Right lobe of liver (tissue), 6 donors: Measurements from ENCODE around the gene NFATC4. TPM values are rescaled to one million over a fixed set of nuclear protein-coding genes. Genes with fewer than 3 reads are reported as not detected.

Experiments
- ATAC-seq, 4 donors: fragments of 200-7000 bp; cut with Tn5 transposase; one replicate each; pipeline ENCODE4 v1.9.1; 2020; ENCODE audit warnings: mild to moderate bottlenecking in 4 of 4, moderate library complexity in 4 of 4
- DNase-seq, 3 donors: peaks; one replicate each; pipeline ENCODE4 v3.0.0-alpha.2; 2020
- H3K27ac ChIP-seq, 3 donors: fragments of 200-600 bp; one replicate each; pipeline ENCODE4 v1.8.0; 2022
- H3K27me3 ChIP-seq, 2 donors: fragments of 200-600 bp; one replicate each; pipeline ENCODE4 v1.8.0; 2022
- H3K36me3 ChIP-seq, 4 donors: fragments of 200-600 bp; sonication (generic) in 1 of 4; one replicate each; pipeline versions ENCODE4 v1.5.1 to v1.8.0; 2017 to 2022; ENCODE audit warnings: control low read depth in 1 of 4
- H3K4me1 ChIP-seq, 4 donors: fragments of 200-600 bp; sonication (generic) in 1 of 4; one replicate each; pipeline versions ENCODE4 v1.5.1 to v1.8.0; 2017 to 2022; ENCODE audit warnings: control low read depth in 1 of 4
- H3K4me3 ChIP-seq, 3 donors: fragments of 200-600 bp; one replicate each; pipeline ENCODE4 v1.8.0; 2022
- H3K9me3 ChIP-seq, 4 donors: fragments of 200-600 bp; sonication (generic) in 1 of 4; one replicate each; pipeline versions ENCODE4 v1.5.1 to v1.8.0; 2017 to 2022; ENCODE audit warnings: control low read depth in 1 of 4
- POLR2A ChIP-seq: fragments of 450-650 bp; IDR thresholded peaks from one replicate; pipeline ENCODE4 v1.6.1; 2017; ENCODE audit warnings: antibody characterized with exemption, mild to moderate bottlenecking
- WGBS: methylation state at CpG from one replicate; pipeline ENCODE4 v1.1.6; 2018; ENCODE audit warnings: low coverage, low lambda C conversion rate; ENCODE audit not compliant: insufficient coverage; ENCODE audit errors: missing lambda C conversion rate; 5-methylcytosine and 5-hydroxymethylcytosine counted together
- intact Hi-C, 2 donors: fragments of 100-400 bp; cut with DNase I; formaldehyde crosslinking; loops; one replicate each; pipeline versions ENCODE4 v1.11.2 to v1.14.1; 2022
- total RNA-seq, 6 experiments: library from RNA; depleted of rRNA in 2 of 6; stranded (reverse); fragments of >200 nt in 2 of 6; fragmentation: NEBNext Ultra II Directional in 3 of 6; extraction: Animal tissue kit (Norgen Biotek cat#: 25700) in 3 of 6; gene quantifications; one replicate each; pipeline versions ENCODE4 v1.1.0 to v1.2.4, GENCODE V29; 2016 to 2023
- TF ChIP-seq, protein P1 (sequence below), 4 donors: fragments of 200-600 bp in 3 of 4; fragments of 450-650 bp in 1 of 4; IDR thresholded peaks; one replicate each; pipeline versions ENCODE4 v1.5.1 to v1.8.0; 2016 to 2022; ENCODE audit warnings: antibody characterized with exemption in 4 of 4, mild to moderate bottlenecking in 2 of 4
- donor health status: DM: no; HTN: yes; CAD: no.
- donor health status: DM: no; HTN: no; CAD: no.
- donor health status: DM: no; HTN: no; CAD: no.
- donor health status: DM: no; HTN: yes; CAD: no.
- donor health status: DM: no; HTN: yes; CAD: no.

The NFATC4 gene
- total RNA-seq, 6 experiments from 2014 or later, result 1.0 to 3.7 (median 2.0) TPM

DNA sequence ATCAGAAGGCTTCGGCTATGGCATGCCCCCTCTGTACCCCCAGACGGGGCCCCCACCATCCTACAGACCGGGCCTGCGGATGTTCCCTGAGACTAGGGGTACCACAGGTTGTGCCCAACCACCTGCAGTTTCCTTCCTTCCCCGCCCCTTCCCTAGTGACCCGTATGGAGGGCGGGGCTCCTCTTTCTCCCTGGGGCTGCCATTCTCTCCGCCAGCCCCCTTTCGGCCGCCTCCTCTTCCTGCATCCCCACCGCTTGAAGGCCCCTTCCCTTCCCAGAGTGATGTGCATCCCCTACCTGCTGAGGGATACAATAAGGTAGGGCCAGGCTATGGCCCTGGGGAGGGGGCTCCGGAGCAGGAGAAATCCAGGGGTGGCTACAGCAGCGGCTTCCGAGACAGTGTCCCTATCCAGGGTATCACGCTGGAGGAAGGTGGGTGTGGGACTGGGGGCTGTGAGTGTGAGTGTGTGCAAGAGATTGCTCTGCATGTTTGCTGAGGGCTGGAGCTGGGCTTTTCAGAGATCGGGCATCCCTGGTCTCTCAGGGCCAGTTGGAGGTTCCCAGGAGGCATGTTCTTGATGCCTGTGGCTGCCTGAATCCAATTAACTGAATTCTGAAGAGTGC lies 8.6 kb downstream of the NFATC4 start:
- intact Hi-C loops, result no loop called here
- DNase-seq, result no peak
- H3K9me3 ChIP-seq, result no peaks in the 10 kb centered on the region
- TF ChIP-seq, protein P1, sequence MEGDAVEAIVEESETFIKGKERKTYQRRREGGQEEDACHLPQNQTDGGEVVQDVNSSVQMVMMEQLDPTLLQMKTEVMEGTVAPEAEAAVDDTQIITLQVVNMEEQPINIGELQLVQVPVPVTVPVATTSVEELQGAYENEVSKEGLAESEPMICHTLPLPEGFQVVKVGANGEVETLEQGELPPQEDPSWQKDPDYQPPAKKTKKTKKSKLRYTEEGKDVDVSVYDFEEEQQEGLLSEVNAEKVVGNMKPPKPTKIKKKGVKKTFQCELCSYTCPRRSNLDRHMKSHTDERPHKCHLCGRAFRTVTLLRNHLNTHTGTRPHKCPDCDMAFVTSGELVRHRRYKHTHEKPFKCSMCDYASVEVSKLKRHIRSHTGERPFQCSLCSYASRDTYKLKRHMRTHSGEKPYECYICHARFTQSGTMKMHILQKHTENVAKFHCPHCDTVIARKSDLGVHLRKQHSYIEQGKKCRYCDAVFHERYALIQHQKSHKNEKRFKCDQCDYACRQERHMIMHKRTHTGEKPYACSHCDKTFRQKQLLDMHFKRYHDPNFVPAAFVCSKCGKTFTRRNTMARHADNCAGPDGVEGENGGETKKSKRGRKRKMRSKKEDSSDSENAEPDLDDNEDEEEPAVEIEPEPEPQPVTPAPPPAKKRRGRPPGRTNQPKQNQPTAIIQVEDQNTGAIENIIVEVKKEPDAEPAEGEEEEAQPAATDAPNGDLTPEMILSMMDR (IDR thresholded peaks at IDR 0.05), result no peak
- no peak for TF ChIP-seq POLR2A
- ATAC-seq, result no peak
- H3K4me3 ChIP-seq, result no peak overlapping the region
- H3K27ac ChIP-seq, result no peak overlapping the region
- WGBS, result 68% methylated on average over 9 of the region's 16 CpGs
- H3K36me3 ChIP-seq, result no peaks in the 10 kb centered on the region
- H3K27me3 ChIP-seq, result no peaks in the 10 kb centered on the region
- no peaks in the 10 kb centered on the region for H3K4me1 ChIP-seq

DNA sequence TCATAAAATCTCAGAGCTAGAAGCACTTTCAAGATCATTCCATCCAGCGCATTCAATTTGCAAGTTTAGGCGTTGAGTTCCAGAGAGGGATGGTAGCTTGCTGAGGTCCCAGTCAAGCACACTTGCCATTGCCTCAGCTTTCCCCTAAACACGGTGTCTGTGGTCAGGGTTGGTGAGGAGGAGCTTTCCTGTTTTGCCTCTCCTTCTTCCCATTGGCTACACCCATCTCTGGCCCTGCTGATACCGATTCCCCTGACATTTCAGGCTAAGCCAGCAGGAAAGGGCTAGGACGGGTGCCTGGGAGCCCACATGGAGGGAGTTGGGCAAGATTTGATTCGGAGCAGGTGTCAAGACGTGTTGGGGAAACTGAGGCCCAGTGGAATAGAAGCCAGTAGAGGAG lies 9.1 kb downstream of the NFATC4 start:
- 69% methylated on average over 5 of the region's 7 CpGs for WGBS
- no peaks in the 10 kb centered on the region for H3K4me1 ChIP-seq
- no peak for TF ChIP-seq POLR2A
- TF ChIP-seq, protein P1 (IDR thresholded peaks at IDR 0.05), result no peak
- H3K36me3 ChIP-seq, result no peaks in the 10 kb centered on the region
- H3K27ac ChIP-seq, result no peak overlapping the region
- intact Hi-C loops, result no loop called here
- DNase-seq (no peak), ATAC-seq (no peak)
- H3K27me3 ChIP-seq, result no peaks in the 10 kb centered on the region
- H3K9me3 ChIP-seq, result no peaks in the 10 kb centered on the region
- no peak overlapping the region for H3K4me3 ChIP-seq

DNA sequence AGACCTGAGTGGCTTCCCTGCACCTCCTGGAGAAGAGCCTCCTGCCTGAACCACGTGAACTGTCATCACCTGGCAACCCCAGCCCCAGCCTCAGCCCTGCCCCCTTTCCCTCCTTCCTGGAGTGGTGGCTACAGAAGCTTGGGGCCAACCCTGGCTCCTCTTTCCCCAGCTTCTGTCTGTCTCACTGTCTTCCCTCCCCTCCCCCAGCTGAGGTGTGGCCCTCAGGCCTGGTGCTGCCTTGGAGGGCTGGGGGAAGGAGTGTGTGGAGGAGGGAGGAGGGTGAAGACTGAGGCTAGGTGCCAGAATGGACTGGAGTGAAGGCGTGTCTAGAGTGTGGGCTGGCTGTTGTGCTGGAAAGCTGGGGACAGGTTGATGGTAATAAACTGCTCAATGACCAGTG lies 9.7 kb downstream of the NFATC4 start:
- WGBS, result no CpG with 5 or more reads among the region's 2 CpGs
- H3K36me3 ChIP-seq, result no peaks in the 10 kb centered on the region
- no peaks in the 10 kb centered on the region for H3K9me3 ChIP-seq
- TF ChIP-seq, protein P1 (IDR thresholded peaks at IDR 0.05), result no peak
- no peak for TF ChIP-seq POLR2A
- no peaks in the 10 kb centered on the region for H3K4me1 ChIP-seq
- ATAC-seq (no peak), DNase-seq (no peak)
- no peaks in the 10 kb centered on the region for H3K27me3 ChIP-seq
- intact Hi-C loops, result no loop called here
- H3K4me3 ChIP-seq, result no peak overlapping the region
- H3K27ac ChIP-seq, result no peak overlapping the region

DNA sequence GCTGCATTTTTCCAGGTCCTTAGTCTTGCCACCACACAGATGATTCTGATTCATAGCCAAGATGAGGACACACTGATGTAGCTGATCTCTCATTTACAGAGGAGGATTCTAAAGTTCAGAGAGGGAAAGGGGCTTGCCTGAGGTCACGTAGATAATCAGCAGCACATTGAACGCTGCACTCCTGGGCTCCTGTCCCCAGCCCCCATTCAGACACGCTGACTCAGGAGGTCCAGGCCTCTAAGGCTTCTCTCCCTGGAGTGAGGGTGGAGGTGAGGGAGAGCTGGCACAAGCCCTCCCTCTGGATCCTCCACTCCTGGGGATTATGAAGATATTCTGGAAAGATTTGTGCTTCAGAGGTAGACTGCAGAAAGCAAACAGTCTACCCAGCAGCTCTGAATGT lies 10.3 kb downstream of the NFATC4 start:
- Histone ChIP-seq H3K4me3 (no peak overlapping the region), H3K27ac (no peak overlapping the region), H3K27me3 (no peaks in the 10 kb centered on the region), H3K9me3 (no peaks in the 10 kb centered on the region), H3K36me3 (no peaks in the 10 kb centered on the region), H3K4me1 (no peaks in the 10 kb centered on the region)
- TF ChIP-seq POLR2A, result no peak
- TF ChIP-seq, protein P1 (IDR thresholded peaks at IDR 0.05), result no peak
- no peak for ATAC-seq
- DNase-seq, result no peak
- no CpG with 5 or more reads among the region's 3 CpGs for WGBS
- intact Hi-C loops, result no loop called here
